Fibroblast of villous mesenchyme (primary cell): Measurements from ENCODE around the gene OR3A2. TPM values are rescaled to one million over a fixed set of nuclear protein-coding genes. Genes with fewer than 3 reads are reported as not detected.
"Not testable (repeated sequence)": the region's sequence is repeated elsewhere in the genome, so short reads cannot be mapped to it uniquely, and the experiment has no call there.

Experiments
- DNase-seq: peaks from one replicate; pipeline ENCODE4 v3.0.0-alpha.2; 2010; ENCODE audit warnings: low read depth
- H3K4me3 ChIP-seq: 2 replicates; pipeline ENCODE4 v1.5.1; 2011; ENCODE audit warnings: low read depth, mild to moderate bottlenecking, low read length
- total RNA-seq: library from RNA; depleted of rRNA; stranded (reverse); fragments of >200 nt; gene quantifications from 2 replicates; pipeline ENCODE4 v1.2.3, GENCODE V29; 2012
- TF ChIP-seq, protein P1 (sequence below): IDR thresholded peaks from 2 replicates; pipeline ENCODE4 v1.5.1; 2012; ENCODE audit warnings: low read depth, mild to moderate bottlenecking, low read length; ENCODE audit not compliant: insufficient read depth

OR3A2 gene
- total RNA-seq, 1 donor: 0.43 TPM

DNA sequence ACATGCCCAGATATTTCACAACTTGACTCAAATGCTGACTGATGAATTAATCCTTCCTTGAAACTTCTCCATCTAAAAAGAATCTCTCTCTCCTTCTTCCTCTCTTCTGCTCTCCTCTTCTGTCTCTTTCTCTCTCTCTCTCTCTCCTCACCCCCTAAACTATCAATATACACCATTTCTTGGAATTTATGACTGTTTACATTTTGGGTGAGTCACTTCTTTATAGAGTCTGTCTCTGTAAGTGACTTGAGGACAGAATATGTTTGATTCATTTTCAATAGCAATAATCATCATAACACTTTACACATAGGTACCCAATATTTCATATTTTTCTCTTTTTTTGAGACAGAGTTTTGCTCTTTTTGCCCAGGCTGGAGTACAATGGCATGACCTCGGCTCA, 103.2 kb downstream of the OR3A2 start:
- no peak for DNase-seq
- no peak overlapping the region for H3K4me3 ChIP-seq

DNA sequence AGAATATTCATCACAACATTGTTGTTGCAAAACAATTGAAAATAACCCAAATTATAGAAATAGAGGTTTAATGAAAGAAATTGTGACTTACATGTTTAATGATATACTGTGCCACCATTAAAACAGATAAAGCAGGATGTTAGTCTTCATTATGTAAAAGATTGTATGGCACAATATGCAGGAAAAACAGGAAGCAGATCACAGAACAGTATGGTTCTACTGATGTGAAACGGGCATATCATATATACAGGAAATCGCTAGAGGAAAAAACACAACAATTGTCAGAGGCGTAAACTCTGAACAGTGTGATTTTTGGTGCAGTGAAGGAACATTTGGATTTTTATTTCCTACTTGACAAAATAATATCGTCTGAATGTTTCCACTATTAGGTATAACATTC, 110.0 kb downstream of the OR3A2 start:
- DNase-seq: no peak
- H3K4me3 ChIP-seq: no peak overlapping the region
- TF ChIP-seq, protein P1, sequence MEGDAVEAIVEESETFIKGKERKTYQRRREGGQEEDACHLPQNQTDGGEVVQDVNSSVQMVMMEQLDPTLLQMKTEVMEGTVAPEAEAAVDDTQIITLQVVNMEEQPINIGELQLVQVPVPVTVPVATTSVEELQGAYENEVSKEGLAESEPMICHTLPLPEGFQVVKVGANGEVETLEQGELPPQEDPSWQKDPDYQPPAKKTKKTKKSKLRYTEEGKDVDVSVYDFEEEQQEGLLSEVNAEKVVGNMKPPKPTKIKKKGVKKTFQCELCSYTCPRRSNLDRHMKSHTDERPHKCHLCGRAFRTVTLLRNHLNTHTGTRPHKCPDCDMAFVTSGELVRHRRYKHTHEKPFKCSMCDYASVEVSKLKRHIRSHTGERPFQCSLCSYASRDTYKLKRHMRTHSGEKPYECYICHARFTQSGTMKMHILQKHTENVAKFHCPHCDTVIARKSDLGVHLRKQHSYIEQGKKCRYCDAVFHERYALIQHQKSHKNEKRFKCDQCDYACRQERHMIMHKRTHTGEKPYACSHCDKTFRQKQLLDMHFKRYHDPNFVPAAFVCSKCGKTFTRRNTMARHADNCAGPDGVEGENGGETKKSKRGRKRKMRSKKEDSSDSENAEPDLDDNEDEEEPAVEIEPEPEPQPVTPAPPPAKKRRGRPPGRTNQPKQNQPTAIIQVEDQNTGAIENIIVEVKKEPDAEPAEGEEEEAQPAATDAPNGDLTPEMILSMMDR: no peak

More for the DNA sequence above, 103.2 kb downstream of the OR3A2 start:
- TF ChIP-seq, protein P1: no peak

DNA sequence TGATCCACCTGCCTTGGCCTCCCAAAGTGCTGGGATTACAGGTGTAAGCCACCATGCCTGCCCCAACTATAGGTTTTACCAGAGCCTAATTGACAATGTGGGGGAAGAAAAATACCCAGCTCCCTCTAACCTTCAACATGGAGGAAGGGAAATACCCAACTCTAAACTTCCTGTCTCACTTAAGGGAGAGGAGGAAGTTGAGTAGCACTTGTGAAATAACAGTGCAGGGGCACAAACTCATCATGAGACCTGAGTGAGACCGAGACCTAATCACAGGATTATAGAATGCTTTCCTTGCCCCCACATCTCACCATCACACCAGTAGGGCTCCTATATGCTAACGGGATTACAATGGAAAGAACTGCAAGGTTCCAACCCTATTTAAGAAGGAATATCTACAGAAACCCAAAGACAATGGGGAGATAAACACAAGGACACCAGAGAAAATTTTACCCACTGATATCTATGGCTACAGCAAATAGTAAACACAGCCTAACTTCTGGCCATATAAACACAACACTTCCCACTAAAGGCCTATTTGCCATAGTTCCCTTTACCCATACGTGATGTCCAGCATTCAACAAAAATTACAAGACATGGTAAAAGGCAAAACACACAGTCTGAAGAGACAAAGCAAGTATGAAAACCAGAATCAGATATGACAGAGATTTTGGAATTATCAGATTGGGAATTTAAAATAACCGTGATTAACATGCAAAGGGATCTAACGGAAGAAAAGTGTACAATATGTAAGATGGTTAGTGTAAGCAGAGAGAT, 114.8 kb downstream of the OR3A2 start:
- H3K4me3 ChIP-seq: no peak overlapping the region
- no peak for DNase-seq
- TF ChIP-seq, protein P1: no peak

DNA sequence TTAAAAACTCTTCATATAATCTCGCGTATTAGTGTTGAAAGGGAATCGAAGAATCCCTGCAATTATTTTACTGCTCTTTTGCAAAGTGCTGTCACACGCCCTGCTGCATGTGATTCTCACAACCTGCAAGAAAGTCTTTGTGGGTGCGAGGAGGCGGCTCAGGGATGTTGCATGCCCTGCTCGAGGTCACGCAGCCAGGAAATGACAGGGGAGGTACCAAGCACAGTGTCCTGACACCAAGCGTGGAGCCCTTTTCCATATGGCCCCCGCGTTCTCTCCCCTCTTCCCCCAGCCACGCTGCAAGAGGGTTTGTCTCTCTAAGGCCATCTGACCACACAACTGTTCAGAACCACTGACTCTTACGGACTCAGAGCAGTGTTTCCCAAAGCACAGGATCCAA, 125.5 kb downstream of the OR3A2 start:
- DNase-seq: no peak
- TF ChIP-seq, protein P1: no peak
- H3K4me3 ChIP-seq: no peak overlapping the region

DNA sequence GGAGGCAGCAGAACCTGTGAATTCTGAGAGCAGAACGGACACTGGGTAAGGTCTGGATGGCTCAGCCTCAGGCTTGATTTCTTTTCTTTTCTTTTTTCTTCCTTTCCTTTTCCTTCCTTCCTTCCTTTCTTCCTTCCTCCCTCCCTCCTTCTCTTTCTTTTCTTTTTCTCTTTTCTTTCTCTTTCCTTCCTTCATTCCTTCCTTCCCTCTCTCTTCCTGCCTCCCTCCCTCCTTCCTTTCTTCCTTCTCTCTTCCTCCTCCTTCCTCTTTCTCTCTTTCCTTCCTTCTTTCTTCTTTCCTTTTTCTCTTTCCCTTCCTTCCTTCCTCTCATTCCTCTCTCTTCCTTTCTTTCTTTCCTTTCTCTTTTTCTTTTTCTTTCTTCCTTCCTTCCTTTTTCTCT, 125.9 kb downstream of the OR3A2 start:
- no peak for DNase-seq
- H3K4me3 ChIP-seq: no peak overlapping the region
- TF ChIP-seq, protein P1: no peak

DNA sequence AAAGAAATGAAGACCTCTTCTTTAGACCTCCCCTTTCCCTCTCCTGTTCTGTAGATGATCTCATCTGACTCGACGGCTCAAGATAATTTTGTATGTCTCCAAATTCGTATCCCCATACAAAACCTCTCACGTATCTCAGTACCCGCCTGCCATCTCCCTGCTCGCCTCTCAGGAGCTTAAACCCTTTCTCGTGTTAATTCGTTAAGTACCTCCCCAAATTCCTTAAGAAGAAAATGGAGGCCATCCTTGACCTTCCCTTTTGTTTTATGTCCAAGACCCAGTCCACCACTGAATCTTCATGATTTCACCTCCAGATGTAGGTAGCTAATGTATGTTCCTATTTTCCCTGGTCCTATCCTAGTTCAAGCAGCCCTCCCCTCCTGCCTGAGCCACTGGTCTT, 129.5 kb downstream of the OR3A2 start:
- H3K4me3 ChIP-seq: no peak overlapping the region
- no peak for DNase-seq
- TF ChIP-seq, protein P1: no peak

DNA sequence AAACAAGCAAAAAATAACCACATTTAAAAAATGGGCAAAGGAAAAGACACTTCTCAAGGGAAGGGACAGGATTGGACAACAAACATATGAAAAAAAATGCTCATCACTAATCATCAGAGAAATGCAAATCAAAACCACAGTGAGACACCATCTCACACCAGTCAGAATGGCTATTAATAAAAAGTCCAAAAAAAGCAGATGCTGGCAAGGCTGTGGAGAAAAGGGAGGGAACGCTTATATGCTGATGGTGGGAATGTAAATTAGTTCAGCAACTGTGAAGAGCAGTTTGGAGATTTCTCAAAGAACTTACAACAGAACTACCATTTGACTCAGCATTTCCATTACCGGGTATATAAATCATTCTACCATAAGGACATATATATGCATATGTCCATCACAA, 137.1 kb downstream of the OR3A2 start:
- not testable (repeated sequence) for H3K4me3 ChIP-seq, DNase-seq

DNA sequence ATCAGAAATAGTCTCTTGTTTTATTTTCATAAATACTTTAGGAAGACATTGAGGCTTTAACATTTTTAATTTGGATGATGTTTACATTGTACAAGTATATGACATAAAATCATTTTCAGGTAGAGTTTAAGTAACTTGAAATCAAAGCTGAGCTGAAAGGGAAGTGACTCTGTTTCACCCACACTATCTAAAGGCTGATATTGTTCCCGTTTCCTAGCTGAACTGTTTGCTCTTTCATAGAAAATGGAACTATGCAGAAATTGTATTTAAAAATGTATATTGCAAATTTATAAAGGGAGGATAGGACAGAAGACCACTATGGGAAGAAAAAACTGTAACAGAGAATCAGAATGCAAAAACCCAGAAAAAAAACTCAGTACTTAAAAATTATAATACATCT, 141.3 kb downstream of the OR3A2 start:
- not testable (repeated sequence) for DNase-seq, H3K4me3 ChIP-seq

DNA sequence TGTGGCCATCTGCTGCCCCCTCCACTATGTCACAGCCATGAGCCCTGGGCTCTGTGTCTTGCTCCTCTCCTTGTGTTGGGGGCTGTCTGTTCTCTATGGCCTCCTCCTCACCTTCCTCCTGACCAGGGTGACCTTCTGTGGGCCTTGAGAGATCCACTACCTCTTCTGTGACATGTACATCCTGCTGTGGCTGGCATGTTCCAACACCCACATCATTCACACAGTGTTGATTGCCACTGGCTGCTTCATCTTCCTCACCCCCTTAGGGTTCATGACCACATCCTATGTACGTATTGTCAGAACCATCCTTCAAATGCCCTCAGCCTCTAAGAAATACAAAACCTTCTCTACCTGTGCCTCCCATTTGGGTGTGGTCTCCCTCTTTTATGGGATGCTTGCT, 145.1 kb downstream of the OR3A2 start:
- DNase-seq, H3K4me3 ChIP-seq: not testable (repeated sequence)

DNA sequence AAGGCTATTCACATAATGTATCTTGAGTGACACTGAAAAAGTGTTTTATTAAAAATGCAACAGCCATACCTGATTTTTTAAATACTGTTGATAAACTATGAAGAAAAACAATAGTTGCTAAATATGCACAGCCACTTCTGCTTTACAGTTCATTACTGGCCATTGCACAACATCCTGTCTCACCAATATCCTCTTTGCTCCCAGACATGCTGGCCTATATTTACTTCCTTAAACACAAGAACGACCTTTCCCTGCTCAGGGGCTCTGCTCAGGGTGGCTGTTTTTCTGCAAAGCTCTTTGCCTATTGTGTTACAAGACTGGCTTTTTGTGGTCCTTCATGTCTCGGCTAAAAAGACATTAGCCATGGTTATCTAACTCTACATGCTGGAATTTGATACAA, 147.4 kb downstream of the OR3A2 start:
- H3K4me3 ChIP-seq, DNase-seq: not testable (repeated sequence)

DNA sequence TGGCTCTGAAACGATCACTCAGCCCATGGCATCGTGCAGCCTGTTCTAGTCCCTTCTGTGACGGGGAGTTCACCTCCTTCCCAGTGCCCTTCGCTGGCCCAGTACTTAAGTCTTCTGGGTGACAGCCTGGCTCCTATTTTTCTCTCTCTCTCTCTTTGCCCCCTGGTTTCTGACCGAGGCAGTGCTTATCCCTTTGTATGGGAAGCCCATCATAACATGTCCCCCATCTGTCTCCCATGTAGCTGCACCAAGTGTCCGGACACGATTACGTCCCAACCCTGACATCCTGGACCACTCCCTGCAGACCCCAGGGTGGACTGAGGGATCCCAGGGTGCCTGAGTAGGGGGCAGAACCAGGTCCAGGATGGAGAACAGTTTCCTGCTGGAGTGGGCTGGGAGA, 153.8 kb downstream of the OR3A2 start:
- not testable (repeated sequence) for H3K4me3 ChIP-seq, DNase-seq
